Stimulated activated naive CD8-positive, alpha-beta T cell treated with anti-CD3 and anti-CD28 coated beads, Interleukin-15, Interleukin-2, amounts not matched to agents 100 ng/mL and 50 ng/mL, for 24 hours (primary cell): ENCODE measurements around the gene RPS10.
"Not testable (repeated sequence)": the region's sequence is repeated elsewhere in the genome, so short reads cannot be mapped to it uniquely, and the experiment has no call there.

Experiments
- H3K27ac Mint-ChIP-seq: one replicate; pipeline ENCODE4 v1.8.0; 2021; ENCODE audit warnings: mild to moderate bottlenecking, mixed read lengths
- H3K27me3 Mint-ChIP-seq: one replicate; pipeline ENCODE4 v1.8.0; 2021; ENCODE audit warnings: mixed read lengths
- H3K36me3 Mint-ChIP-seq: one replicate; pipeline ENCODE4 v1.8.0; 2021; ENCODE audit warnings: low read depth, mixed read lengths
- H3K4me1 Mint-ChIP-seq: one replicate; pipeline ENCODE4 v1.8.0; 2021; ENCODE audit warnings: low read depth, mixed read lengths
- H3K4me3 Mint-ChIP-seq: one replicate; pipeline ENCODE4 v1.8.0; 2021; ENCODE audit warnings: mild to moderate bottlenecking, mixed read lengths
- H3K9me3 Mint-ChIP-seq: one replicate; pipeline ENCODE4 v1.8.0; 2021; ENCODE audit warnings: mixed read lengths

RPS10 gene

GRCh38 chr6:34435916-34436315 lies 10.0 kb upstream of the RPS10 start:
- Mint-ChIP-seq H3K4me1 (no peaks in the 10 kb centered on the region), H3K4me3 (no peak overlapping the region), H3K27ac (no peak overlapping the region), H3K27me3 (no peaks in the 10 kb centered on the region), H3K9me3 (no peaks in the 10 kb centered on the region), H3K36me3 (no peaks in the 10 kb centered on the region)

DNA sequence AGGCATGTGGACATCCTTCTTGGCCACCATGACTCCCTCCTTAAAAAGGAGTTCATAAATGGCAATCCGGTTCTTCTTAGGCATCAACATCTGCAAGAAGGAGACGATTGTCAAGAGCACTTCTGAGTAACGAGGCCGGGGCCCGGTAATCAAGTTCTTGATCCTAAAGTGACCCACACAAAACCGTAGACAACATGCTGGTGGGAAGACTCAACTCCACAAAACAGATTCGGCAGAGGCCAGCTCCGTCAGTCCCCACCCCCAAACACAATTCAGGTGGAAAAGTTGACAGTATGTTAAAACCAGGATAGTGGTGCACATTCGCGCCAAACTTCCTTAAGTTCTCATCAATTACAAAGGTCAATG lies 754 bp downstream of the RPS10 start:
- Mint-ChIP-seq H3K27me3 (no peaks in the 10 kb centered on the region), H3K9me3 (no peaks in the 10 kb centered on the region), H3K4me1 (peaks cover 44% of the 10 kb centered on the region), H3K4me3 (peak overlapping the region; percentile 98), H3K36me3 (peaks cover 56% of the 10 kb centered on the region), H3K27ac (peak overlapping the region; percentile 100)

- H3K9me3 Mint-ChIP-seq, result no peaks in the 10 kb centered on the region
- H3K4me1 Mint-ChIP-seq, result peaks cover 44% of the 10 kb centered on the region
- no peaks in the 10 kb centered on the region for H3K27me3 Mint-ChIP-seq
- peak overlapping the region; percentile 98 for H3K4me3 Mint-ChIP-seq
- peak overlapping the region; percentile 100 for H3K27ac Mint-ChIP-seq
- peaks cover 61% of the 10 kb centered on the region for H3K36me3 Mint-ChIP-seq
These were observed 1.4 kb downstream of the RPS10 start for GRCh38 chr6:34424200-34425131.

- H3K27me3 Mint-ChIP-seq, result no peaks in the 10 kb centered on the region
- peaks cover 68% of the 10 kb centered on the region for H3K36me3 Mint-ChIP-seq
- H3K27ac Mint-ChIP-seq, result peak overlapping the region; percentile 84
- peaks cover 48% of the 10 kb centered on the region for H3K4me1 Mint-ChIP-seq
- no peaks in the 10 kb centered on the region for H3K9me3 Mint-ChIP-seq
- H3K4me3 Mint-ChIP-seq, result peak overlapping the region; percentile 98
These were observed 2.6 kb downstream of the RPS10 start for GRCh38 chr6:34423254-34423653.

GRCh38 chr6:34418367-34418766 lies 7.5 kb downstream of the RPS10 start:
- Mint-ChIP-seq H3K27me3 (no peaks in the 10 kb centered on the region), H3K4me3 (no peak overlapping the region), H3K4me1 (peaks cover 30% of the 10 kb centered on the region), H3K9me3 (no peaks in the 10 kb centered on the region), H3K27ac (peak overlapping the region; percentile 38), H3K36me3 (peaks cover 75% of the 10 kb centered on the region)

GRCh38 chr6:34416877-34417371 lies 8.9 kb downstream of the RPS10 start:
- H3K27ac Mint-ChIP-seq, result no peak overlapping the region
- H3K27me3 Mint-ChIP-seq, result no peaks in the 10 kb centered on the region
- peaks cover 72% of the 10 kb centered on the region for H3K36me3 Mint-ChIP-seq
- H3K9me3 Mint-ChIP-seq, result no peaks in the 10 kb centered on the region
- H3K4me3 Mint-ChIP-seq, result no peak overlapping the region
- H3K4me1 Mint-ChIP-seq, result peaks cover 24% of the 10 kb centered on the region

- H3K9me3 Mint-ChIP-seq, result no peaks in the 10 kb centered on the region
- H3K36me3 Mint-ChIP-seq, result peaks cover 59% of the 10 kb centered on the region
- H3K27me3 Mint-ChIP-seq, result no peaks in the 10 kb centered on the region
- H3K4me3 Mint-ChIP-seq, result no peak overlapping the region
- peaks cover 13% of the 10 kb centered on the region for H3K4me1 Mint-ChIP-seq
- no peak overlapping the region for H3K27ac Mint-ChIP-seq
These were observed 10.6 kb downstream of the RPS10 start for GRCh38 chr6:34414999-34415858.

DNA sequence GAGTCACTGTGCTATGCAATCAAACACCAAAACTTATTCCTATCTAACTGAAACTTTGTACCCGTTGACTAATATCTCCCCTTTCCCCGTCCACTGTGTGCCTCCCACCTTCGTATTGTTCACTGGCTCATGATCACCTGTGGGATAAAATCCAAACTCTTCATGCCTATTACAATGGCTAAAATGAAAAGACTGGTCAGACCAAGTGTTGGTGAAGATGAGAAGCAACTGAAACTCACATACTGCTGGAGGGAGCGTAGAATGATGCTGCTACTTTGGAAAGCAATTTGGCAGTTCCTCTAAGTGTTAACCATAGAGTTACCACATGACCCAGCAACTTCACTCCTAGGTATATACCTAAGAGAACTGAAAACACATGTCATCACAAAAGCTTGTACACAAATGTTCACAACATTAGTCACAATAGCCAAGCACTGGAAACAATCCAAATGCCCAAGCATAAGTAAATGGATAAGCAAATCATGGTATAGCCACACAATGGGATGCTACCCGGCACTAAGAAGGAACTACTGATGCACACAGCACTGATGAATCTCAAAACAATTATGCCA lies 13.1 kb downstream of the RPS10 start:
- Mint-ChIP-seq H3K4me1 (peaks cover 6% of the 10 kb centered on the region), H3K36me3 (peaks cover 48% of the 10 kb centered on the region), H3K27me3 (no peaks in the 10 kb centered on the region), H3K9me3 (no peaks in the 10 kb centered on the region), H3K27ac (no peak overlapping the region), H3K4me3 (no peak overlapping the region)

DNA sequence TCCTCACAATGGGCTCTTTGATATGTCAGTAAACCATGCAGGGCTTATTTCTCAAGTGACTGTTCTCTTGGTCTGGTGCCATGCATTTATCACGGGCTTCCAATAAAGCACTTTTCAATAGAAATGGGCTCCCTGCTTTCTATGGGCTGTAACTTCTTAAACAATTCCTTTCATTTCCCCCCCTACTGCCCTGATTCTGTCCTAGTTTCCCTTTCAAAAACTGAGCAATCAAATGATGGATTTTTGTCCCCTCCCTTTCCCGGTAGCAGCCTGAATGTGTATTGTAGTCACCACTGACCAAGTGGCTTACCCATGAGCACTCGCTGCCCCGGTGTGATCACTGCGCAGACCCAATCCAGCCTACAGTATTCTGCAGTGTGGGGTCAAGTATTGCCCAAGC lies 13.9 kb downstream of the RPS10 start:
- H3K9me3 Mint-ChIP-seq, result no peaks in the 10 kb centered on the region
- H3K27ac Mint-ChIP-seq, result no peak overlapping the region
- peaks cover 6% of the 10 kb centered on the region for H3K4me1 Mint-ChIP-seq
- H3K36me3 Mint-ChIP-seq, result peaks cover 41% of the 10 kb centered on the region
- no peaks in the 10 kb centered on the region for H3K27me3 Mint-ChIP-seq
- no peak overlapping the region for H3K4me3 Mint-ChIP-seq

- not testable (repeated sequence) for H3K4me1 Mint-ChIP-seq, H3K27ac Mint-ChIP-seq, H3K4me3 Mint-ChIP-seq, H3K27me3 Mint-ChIP-seq, H3K9me3 Mint-ChIP-seq
- H3K36me3 Mint-ChIP-seq, result peaks cover 18% of the 10 kb centered on the region
These were observed 18.0 kb downstream of the RPS10 start for GRCh38 chr6:34407915-34408314.

DNA sequence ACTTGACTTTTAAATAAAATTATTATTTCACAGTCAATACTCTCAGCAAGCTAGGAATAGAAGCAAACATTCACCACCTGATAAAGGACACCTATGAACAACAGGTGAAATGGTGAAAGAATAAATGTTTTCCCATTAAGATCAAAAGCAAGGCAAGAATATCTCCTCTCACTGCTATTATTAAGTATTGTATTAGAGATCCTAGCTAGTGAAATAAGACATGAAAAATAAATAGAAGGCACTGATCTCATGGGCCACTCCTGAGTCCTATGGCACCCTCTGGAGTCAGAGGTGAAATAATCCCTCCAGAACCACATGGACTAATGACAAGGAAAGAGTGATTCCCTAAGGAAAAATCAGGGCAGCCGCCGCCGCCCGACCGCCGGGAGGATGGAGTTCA lies 29.4 kb downstream of the RPS10 start:
- H3K4me1 Mint-ChIP-seq, result peaks cover 14% of the 10 kb centered on the region
- peaks cover 3% of the 10 kb centered on the region for H3K9me3 Mint-ChIP-seq
- H3K27me3 Mint-ChIP-seq, result no peaks in the 10 kb centered on the region
- H3K4me3 Mint-ChIP-seq, result no peak overlapping the region
- no peak overlapping the region for H3K27ac Mint-ChIP-seq
- H3K36me3 Mint-ChIP-seq, result peaks cover 4% of the 10 kb centered on the region

DNA sequence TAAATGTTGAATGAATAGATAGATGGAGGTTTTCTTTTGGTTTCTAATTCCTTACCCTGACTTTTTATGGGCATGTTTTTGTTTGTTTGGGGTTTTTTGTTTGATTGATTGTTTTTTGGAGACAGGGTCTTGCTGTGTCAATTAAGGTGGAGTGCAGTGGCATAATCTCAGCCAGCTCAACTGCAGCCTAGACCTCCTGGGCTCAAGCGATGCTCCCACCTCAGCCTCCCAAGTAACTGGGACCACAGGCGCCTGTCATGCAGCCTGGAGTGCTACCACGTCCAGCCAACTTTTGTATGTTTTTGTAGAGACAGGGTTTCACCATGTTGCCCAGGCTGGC lies 31.9 kb downstream of the RPS10 start:
- Mint-ChIP-seq H3K27ac (peak overlapping the region; percentile 16), H3K9me3 (peaks cover 3% of the 10 kb centered on the region), H3K4me1 (peaks cover 18% of the 10 kb centered on the region), H3K4me3 (no peak overlapping the region), H3K27me3 (no peaks in the 10 kb centered on the region), H3K36me3 (peaks cover 4% of the 10 kb centered on the region)

DNA sequence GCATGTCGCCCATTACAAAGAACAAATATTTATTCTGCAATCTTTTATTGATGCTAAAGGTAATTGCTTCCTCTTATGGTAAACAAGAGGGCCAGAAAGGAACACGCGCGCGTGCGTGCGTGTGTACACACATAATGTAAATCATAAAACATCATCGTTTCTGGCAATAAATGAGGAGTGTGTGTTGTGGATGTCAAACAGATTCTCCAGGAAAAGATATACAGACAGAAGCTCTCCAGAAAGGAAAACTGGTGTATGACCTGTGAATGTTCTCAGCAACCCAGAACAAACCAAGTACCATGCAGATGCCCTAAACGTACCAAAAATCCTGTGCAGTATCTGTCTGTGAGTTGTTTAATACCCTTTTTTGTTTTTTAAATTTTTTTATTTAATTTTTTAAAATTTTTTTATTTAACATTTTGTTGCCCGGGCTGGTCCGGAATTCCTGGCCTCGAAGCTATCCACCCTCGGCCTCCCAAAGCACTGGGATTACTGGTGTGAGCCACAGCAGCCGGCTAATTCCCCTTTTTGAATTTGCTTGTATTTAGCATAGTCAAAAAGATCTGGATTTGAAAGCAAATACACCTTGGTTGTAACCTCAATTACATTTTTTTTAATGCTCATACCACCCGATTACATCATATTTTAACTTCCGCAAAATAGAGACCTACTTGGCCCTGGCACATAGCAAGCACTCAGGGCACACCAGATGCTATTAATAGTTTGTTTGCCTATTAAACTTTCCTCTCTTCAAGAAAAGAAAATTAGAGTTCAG lies 32.5 kb downstream of the RPS10 start:
- Mint-ChIP-seq H3K9me3 (peaks cover 3% of the 10 kb centered on the region), H3K4me1 (peaks cover 20% of the 10 kb centered on the region), H3K27me3 (no peaks in the 10 kb centered on the region), H3K27ac (peak overlapping the region; percentile 93), H3K4me3 (no peak overlapping the region), H3K36me3 (peaks cover 4% of the 10 kb centered on the region)

GRCh38 chr6:34392497-34393190 lies 33.2 kb downstream of the RPS10 start, which contains the start of gene NUDT3:
NUDT3 (minus strand) TSS chr6:34392669; CDS start chr6:34392362, 307 bp downstream.
- peaks cover 3% of the 10 kb centered on the region for H3K9me3 Mint-ChIP-seq
- H3K36me3 Mint-ChIP-seq, result peaks cover 4% of the 10 kb centered on the region
- peak within 1 kb of the TSS; percentile 93 for H3K27ac Mint-ChIP-seq
- no peak within 1 kb of the TSS for H3K4me3 Mint-ChIP-seq
- peaks cover 20% of the 10 kb centered on the region for H3K4me1 Mint-ChIP-seq
- no peaks in the 10 kb centered on the region for H3K27me3 Mint-ChIP-seq
